ENCODE measurements around the gene CEP44.

CEP44 gene

DNA sequence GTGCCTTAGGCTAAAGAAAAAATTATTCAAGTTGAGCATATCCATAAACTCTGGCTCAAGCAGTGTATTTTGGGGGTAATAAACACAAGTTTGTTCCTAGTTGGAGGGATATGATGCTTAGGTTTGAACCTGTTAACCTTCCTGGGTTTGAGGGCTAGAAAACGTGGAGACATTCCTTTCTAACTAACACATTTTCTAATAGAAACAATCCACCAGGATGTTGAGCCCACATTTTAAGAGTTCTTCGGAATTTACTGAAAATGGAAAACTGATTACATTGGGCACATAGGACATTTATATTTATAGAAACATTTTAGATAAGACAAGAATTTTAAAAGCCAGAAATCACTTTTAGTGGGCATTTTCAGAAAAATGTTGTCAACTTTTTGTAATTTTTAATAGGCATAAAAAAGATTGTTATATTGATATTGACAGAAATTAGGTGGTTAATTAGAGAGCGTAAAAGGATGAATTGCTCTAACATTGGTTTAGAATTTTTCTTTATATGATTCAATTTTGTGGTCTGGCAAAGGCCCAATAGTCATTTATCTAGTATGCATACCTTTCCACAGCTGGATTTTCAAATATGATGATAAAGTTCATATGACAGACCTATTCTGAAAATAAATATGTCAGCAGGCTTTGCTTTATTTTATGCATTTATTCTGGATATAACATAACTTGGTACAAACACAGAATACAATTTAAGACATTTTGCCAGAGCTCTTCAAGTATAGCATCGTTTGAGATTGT is 49.2 kb downstream of the CEP44 start:
- no peak overlapping the region for H3K9ac ChIP-seq (ENCODE audit: low read depth, low read length)
- H3K27ac ChIP-seq (ENCODE audit: low read length) = no peak overlapping the region
- H3K36me3 ChIP-seq (ENCODE audit: insufficient read depth, low read length) = no peaks in the 10 kb centered on the region
- no peaks in the 10 kb centered on the region for H3K9me3 ChIP-seq (ENCODE audit: insufficient read depth, low read length, severe bottlenecking)
- ATAC-seq (ENCODE audit: insufficient read depth, low read depth) (no peak), DNase-seq (no peak)
- H3K4me3 ChIP-seq (ENCODE audit: low read depth in 1 of 2, low read length in 2 of 2) = no peak overlapping the region
- no peaks in the 10 kb centered on the region for H3K4me1 ChIP-seq (ENCODE audit: insufficient read depth, low read length)
- no peaks in the 10 kb centered on the region for H4K20me1 ChIP-seq (ENCODE audit: insufficient read depth, low read length)
- no peaks in the 10 kb centered on the region for H3K79me2 ChIP-seq (ENCODE audit: insufficient read depth, low read length)
- no peaks in the 10 kb centered on the region for H3K27me3 ChIP-seq (ENCODE audit: insufficient read depth, low read length, poor library complexity)
- H3K4me2 ChIP-seq (ENCODE audit: insufficient read depth, low read length) = no peak overlapping the region
- TF ChIP-seq, protein P1, sequence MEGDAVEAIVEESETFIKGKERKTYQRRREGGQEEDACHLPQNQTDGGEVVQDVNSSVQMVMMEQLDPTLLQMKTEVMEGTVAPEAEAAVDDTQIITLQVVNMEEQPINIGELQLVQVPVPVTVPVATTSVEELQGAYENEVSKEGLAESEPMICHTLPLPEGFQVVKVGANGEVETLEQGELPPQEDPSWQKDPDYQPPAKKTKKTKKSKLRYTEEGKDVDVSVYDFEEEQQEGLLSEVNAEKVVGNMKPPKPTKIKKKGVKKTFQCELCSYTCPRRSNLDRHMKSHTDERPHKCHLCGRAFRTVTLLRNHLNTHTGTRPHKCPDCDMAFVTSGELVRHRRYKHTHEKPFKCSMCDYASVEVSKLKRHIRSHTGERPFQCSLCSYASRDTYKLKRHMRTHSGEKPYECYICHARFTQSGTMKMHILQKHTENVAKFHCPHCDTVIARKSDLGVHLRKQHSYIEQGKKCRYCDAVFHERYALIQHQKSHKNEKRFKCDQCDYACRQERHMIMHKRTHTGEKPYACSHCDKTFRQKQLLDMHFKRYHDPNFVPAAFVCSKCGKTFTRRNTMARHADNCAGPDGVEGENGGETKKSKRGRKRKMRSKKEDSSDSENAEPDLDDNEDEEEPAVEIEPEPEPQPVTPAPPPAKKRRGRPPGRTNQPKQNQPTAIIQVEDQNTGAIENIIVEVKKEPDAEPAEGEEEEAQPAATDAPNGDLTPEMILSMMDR (IDR thresholded peaks at IDR 0.05; ENCODE audit: borderline replicate concordance, extremely low read depth, low read length, poor library complexity, severe bottlenecking) = no peak
- TF ChIP-seq EZH2 (IDR thresholded peaks at IDR 0.05; ENCODE audit: borderline replicate concordance, low read depth, low read length, severe bottlenecking) = no peak
- H2AFZ ChIP-seq (ENCODE audit: low read depth, low read length) = no peak overlapping the region

GRCh38 chr4:174334628-174335027 is 50.9 kb downstream of the CEP44 start:
- H3K27ac ChIP-seq (ENCODE audit: low read length) = no peak overlapping the region
- H3K9me3 ChIP-seq (ENCODE audit: insufficient read depth, low read length, severe bottlenecking) = no peaks in the 10 kb centered on the region
- TF ChIP-seq, protein P1 (IDR thresholded peaks at IDR 0.05; ENCODE audit: borderline replicate concordance, extremely low read depth, low read length, poor library complexity, severe bottlenecking) = no peak
- TF ChIP-seq EZH2 (IDR thresholded peaks at IDR 0.05; ENCODE audit: borderline replicate concordance, low read depth, low read length, severe bottlenecking) = no peak

DNA sequence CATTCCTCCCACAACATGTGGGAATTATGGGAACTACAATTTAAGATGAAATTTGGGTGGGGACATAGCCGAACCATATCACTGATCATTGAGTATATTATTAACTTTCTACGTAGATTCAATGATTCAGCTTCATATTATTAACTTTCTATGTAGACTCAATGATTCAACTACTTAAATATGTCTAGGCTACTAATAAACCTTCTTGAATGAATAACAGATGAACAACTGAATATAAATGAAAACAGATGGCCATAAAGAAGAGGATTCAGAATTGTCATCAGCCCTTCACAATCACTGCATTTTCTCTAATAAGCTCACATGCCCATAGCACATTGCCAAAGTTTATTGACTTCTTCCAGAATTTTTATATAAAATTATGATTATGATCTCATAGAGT is 57.0 kb downstream of the CEP44 start:
- TF ChIP-seq EZH2 (IDR thresholded peaks at IDR 0.05; ENCODE audit: borderline replicate concordance, low read depth, low read length, severe bottlenecking) = no peak
- TF ChIP-seq, protein P1 (IDR thresholded peaks at IDR 0.05; ENCODE audit: borderline replicate concordance, extremely low read depth, low read length, poor library complexity, severe bottlenecking) = no peak
- no peak overlapping the region for H2AFZ ChIP-seq (ENCODE audit: low read depth, low read length)
- H3K4me2 ChIP-seq (ENCODE audit: insufficient read depth, low read length) = no peak overlapping the region
- no peaks in the 10 kb centered on the region for H3K9me3 ChIP-seq (ENCODE audit: insufficient read depth, low read length, severe bottlenecking)
- no peaks in the 10 kb centered on the region for H3K4me1 ChIP-seq (ENCODE audit: insufficient read depth, low read length)
- no peak overlapping the region for H3K27ac ChIP-seq (ENCODE audit: low read length)
- no peak for ATAC-seq (ENCODE audit: insufficient read depth, low read depth)
- no peaks in the 10 kb centered on the region for H3K36me3 ChIP-seq (ENCODE audit: insufficient read depth, low read length)
- H3K9ac ChIP-seq (ENCODE audit: low read depth, low read length) = no peak overlapping the region
- no peaks in the 10 kb centered on the region for H3K79me2 ChIP-seq (ENCODE audit: insufficient read depth, low read length)
- no peak overlapping the region for H3K4me3 ChIP-seq (ENCODE audit: low read depth in 1 of 2, low read length in 2 of 2)
- no peaks in the 10 kb centered on the region for H3K27me3 ChIP-seq (ENCODE audit: insufficient read depth, low read length, poor library complexity)
- no peak for DNase-seq
- H4K20me1 ChIP-seq (ENCODE audit: insufficient read depth, low read length) = no peaks in the 10 kb centered on the region

More at GRCh38 chr4:174334628-174335027, 50.9 kb downstream of the CEP44 start:
- no peak overlapping the region for H3K4me2 ChIP-seq (ENCODE audit: insufficient read depth, low read length)
- ATAC-seq (ENCODE audit: insufficient read depth, low read depth) (no peak), DNase-seq (no peak)
- H3K79me2 ChIP-seq (ENCODE audit: insufficient read depth, low read length) = no peaks in the 10 kb centered on the region
- H3K4me3 ChIP-seq (ENCODE audit: low read depth in 1 of 2, low read length in 2 of 2) = no peak overlapping the region
- no peak overlapping the region for H2AFZ ChIP-seq (ENCODE audit: low read depth, low read length)
- H3K27me3 ChIP-seq (ENCODE audit: insufficient read depth, low read length, poor library complexity) = no peaks in the 10 kb centered on the region
- H4K20me1 ChIP-seq (ENCODE audit: insufficient read depth, low read length) = no peaks in the 10 kb centered on the region
- H3K4me1 ChIP-seq (ENCODE audit: insufficient read depth, low read length) = no peaks in the 10 kb centered on the region
- H3K9ac ChIP-seq (ENCODE audit: low read depth, low read length) = no peak overlapping the region
- no peaks in the 10 kb centered on the region for H3K36me3 ChIP-seq (ENCODE audit: insufficient read depth, low read length)

Data from DND-41 (cell line).